NCI-H146 (cell line): Measurements from ENCODE around the gene DPEP1.

Experiments used
- DNase-seq: peaks from one replicate; lab custom pipeline; 2025; lab: John Stamatoyannopoulos, UW

DPEP1 gene

DNA sequence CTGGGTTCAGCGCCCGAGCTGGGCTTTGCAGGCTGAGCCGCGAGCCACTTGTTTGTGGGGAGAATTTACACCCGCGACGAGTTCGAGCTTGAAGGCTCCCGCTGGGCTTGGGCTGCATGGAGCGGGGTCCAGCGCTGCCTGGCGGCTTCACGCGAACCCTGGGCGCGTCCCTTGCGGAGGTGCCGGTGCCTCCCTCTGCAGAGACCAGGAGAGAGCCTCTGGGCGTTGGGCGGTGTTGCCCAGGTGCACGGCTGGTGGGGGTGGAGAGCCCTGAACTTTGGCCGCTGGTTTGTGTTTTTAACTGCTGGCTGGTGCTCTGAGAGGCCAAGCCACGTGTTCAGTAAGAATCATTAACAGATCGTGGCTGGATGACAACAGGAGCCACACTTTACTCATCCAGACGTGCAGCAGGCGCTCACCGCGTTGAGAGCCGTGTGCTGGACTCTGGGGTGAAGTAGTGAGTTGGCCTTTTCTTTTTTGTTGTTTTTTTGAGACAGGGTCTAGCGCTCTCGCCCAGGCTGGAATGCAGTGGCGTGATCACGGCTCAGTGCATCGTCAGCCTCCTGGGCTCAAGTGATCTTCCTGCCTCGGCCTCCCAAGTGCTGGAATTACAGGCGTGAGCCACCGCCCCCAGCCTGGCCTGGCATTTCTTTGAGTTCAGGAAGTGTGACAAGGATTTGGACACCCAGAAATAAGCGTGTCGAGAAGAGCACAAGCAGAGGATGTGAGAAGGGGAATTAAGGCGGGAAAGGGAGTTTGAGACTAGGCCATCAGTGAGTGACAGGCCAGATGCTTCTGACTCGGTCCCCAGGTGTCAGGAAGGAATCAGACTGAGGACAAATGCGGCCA is 73.9 kb downstream of the DPEP1 start:
- DNase-seq: peak; percentile 63
